Measurements from ENCODE around the gene E2F2.

E2F2 gene

DNA sequence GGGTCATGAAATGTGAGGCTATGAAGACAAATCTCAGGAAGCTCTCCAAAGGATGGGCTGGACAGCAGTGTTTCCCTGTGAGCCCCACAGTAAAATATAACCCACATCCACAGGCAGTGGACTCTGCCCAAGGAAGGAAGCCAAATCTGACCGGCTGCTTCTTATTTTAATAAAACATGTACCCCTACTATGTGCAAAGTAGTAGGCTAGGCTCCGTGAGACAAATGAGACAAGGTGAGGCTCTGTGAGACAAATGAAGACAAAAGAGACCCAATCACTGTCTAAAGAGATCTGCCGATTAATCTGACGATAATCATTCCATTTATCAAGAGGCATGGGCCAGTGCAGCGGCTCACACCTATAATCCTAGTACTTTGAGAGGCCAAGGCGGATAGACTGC is 49.1 kb downstream of the E2F2 start:
- no peak for DNase-seq

DNA sequence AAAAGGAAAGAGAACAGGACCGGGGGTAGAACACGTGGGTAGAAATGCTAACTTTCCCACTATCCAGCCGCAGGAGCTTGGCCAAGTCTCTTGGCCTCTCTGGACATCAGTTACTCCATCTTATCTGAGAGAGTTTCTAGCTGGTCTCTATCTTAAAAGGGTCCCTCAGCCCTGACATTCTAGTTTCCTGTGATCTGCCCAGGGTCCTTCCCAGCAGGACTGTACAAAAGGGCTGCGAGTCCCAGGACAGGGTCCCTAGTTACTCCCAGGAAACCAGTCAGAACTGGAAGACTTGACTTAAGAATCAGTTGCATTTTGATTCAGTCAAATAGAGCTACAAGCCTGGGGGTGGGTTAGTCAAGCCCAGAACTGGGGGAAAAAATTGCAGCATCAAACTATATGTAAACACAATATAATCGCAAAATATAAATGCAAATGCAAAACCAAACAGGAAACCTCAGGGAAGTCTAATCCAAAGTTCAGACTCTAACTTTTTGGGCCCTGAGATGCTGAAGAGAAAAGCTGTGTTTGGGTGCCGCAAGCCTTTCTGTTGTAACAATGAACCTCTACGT is 49.9 kb downstream of the E2F2 start:
- no peak for DNase-seq

DNA sequence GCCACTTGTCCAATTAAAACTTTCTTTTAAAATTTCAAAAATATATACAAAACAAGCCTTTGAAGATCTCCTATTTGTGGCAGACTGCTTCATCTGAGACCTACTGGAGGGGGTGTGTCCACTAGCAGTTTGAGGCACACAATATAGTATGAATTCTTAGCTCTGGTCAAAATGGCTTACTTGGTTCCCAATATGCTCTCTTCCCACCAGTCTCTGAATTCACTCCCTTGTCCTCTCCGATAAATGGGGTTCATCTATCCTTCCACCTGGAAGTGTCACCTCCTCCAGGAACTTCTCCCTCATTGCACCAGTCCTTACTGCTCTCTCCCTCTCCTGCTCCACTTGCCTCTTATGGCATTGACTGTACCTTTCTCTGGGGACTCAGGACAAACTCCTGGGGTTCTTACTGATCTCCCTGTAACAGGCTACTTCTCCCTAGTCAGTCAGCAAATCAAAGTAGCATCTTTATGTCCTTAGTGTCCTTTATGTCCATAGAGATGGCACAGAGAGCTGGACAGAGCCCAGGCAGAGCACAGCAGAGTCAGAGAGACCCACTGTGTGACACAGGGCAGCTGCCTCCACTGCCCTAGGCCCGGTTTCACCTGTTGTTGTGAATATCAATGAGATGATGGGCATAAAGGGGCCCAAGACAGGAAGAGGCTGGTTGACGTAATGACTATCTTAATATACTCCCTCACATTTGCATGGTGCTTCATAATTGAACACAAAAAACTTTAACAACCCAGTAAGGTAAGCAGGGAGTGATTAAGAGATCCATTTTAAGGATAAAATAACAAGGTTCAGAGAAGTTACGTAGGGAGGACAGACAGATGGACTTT is 50.6 kb downstream of the E2F2 start:
- no peak for DNase-seq

DNA sequence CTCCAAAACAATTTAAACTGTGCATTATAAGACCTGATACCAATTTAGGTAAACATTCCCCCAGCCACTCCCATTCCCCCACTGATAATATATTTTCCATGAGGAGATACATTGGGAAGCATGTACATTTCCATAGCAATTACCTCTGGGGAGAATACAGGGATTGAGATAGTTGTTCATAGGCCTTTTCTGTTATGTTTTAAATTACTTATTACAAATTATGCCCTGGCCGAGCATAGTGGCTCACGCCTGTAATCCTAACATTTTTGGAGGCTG is 51.4 kb downstream of the E2F2 start:
- no peak for DNase-seq

DNA sequence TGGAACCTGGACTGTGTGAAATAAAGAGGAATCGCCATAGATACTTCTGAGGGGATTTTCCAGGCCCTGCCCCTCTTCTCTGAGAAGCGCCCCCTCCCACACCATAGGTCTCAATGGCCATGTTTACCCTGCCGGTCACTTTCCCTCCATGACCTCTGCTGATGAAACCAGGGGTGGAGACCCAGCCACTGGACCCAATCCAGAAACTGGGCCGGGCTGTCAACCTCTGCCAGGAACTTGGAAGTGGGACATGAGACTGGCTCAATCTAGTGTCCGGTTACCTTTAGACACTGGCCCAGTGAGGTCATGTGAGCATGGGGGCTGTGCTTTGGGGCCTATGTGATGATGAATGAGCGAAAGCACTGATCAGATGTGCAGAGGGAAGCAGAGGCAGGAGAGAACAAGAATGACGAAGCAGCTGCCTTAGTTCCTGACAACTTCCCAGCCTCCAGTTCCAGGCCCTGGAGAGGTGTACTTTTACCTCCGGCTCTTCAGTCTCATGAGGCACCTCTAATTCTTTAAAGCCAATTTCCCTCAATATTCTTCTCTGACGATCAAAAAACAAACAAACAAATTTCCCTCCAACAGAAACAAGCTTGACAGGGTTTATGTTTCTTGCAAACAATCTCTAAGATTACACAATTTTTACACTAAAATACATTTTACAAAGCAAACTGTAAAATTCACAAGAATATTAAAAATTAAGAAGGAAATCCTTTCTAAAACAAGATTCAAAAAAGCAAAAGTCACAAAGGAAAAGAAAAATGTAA is 52.0 kb downstream of the E2F2 start:
- DNase-seq = no peak

DNA sequence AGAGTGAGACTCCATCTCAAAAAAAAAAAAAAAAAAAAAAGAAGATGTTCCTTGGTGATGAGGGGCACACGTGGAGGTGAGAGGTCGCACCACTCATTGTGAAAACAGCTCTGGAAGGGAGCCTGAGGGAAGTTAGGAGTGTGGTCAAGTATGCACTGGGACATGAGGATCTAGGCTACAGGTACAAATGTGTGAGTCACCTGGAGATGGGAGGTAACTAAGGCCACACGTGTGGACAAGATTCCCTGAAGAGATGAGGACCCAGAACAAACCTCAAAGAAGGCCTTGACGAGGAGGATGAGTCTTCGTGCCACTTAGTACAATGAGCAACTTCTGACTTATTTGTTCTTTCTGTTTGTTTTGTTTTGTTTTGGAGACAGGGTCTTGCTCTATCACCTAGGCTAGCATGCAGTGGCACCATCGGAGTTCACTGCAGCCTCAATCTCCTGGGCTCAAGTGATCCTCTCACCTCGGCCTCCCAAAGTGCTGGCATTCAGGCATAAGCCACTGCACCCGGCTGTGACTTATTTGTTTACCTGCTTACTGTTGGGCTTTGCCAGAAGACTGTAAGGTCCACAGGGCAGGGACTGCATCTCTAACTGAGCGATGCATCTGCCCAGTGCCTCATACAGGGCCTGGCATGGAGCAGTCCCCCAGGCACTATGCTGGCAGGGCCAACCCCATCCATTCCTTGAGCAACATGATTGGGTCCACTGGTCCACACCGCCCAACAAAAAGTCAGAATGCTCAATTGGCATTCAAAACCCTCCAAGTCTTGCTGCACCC is 53.5 kb downstream of the E2F2 start:
- no peak for DNase-seq

DNA sequence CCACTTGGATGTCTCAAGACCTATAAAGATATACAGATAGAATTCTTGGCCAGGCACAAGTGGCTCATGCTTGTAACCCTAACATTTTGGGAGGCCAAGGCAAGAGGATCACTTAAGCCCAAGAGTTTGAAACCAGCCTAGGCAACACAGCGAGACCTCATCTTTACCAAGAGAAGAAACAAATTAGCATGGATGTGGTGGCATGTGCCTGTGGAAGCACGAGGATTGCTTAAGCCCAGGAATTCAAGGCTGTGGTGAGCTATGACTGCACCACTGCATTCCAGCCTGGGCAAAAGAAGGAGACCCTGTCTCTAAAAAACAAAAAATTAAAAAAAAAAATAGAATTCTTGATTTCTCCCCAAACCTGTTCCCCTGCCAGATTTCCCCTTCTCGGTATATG is 55.4 kb downstream of the E2F2 start:
- DNase-seq = no peak

DNA sequence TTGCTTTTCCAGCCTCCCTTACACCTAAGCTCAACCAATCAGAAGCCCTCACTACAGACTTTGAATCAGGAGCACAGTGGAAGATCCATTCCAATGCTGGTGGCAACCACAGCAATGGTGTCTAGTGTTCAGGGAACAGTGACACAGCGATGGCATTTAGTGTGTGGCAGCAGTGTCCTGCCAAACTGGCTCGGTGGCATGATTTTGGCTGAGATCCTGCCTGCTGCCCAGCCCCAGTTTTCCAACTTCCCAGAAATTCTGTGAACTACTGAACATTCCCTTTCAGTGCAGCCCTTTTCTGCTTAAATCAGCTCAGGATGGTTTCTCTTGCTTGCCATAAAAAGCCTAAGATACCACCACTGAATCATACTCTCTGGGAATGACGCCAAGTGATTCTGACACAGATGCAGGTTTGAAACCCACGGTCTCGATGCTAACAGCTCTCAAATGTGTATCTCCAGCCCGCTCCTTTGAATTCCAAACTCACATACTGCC is 55.9 kb downstream of the E2F2 start:
- no peak for DNase-seq

DNA sequence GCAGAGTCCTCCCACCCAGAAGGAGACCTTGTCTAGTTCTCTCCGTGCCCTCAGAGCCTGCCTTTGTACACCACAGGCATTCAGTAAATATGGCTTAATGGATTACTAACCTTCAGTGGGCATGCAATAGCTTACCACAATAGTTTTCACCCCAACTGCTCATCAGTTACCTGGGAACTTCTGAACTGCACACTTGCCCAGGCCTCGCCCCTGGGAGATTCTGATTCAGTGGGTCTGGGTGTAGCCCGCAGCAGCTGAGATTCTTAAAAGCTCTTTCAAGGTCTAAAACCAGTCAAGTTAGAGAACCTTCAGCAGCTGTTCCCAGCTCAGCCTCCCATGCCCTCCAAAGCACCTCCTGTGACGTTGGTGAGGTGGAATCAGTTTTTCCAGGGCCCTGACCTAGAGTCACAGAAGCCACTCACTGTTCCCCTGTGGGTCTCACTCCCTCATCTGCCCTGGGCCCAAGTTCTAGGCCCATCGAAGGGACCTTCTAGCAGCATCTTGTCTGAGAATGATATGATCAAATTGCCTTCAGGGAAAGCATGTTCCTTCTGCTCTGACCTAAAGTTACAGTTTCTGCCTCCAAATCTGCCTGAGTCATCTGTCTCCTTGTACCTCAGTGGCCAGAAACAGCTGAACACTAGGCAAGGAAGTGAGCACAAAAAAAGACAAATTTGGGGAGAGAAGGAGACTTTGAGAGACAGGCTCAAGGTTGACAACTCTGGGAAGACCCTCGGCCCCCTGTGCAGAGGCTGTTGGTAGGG is 57.8 kb downstream of the E2F2 start:
- DNase-seq = no peak

DNA sequence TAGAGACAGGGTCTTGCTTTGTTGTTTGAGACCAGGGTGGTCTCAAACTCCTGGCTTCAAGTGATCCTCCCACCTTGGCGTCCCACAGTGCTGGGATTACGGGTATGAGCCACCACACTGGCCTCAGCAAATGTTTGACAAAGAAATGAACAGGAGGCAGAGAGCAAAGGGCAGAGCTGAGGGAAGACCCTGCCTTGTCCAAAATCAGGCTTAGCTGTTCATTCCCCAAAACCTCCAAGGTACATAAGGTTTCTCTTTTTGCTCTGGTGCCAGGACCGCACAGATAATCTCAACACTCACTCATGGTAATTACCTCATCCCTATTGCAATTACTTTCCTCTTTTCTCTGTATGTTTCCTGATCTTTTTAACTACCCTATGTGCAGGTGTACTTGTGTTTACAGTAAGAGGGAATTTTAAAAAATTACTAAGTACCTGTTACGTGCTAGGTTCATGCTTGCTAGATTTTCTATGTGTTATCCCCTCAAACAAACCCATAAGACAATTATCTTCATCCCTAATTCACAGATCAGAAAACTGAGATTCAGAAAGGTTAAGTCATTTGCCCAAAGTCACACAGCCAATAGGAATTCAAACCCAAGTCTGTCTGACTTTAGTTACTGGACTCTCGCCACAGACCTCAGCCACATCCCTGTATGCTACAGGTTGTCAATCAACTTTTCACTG is 58.5 kb downstream of the E2F2 start:
- no peak for DNase-seq

DNA sequence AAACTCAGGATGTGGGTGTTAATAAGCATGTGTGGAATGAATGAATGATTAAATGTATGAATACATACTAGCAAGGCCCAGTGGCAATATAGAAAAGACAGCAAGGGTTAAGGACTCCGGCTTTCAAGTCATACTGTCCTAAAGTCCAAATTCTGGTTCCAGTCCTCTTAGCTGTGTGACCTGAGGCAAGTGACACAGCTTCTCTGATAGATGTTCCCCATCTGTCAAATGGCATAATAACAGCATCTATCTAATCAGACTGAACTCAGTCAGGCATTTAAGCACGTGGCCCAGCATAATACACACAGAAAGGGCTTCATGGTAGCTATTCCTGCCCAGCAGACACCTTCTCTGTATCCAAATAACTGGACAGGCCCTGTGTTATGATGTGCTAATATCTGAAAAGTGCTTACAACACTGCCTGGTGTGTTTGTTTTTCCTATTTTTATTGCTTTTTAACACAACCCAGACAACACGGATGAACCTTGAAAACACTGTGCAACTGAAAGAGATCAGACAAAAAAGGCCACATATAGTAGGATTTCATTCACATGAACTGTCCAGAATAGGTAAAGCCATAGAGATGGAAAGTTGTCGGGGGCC is 59.5 kb downstream of the E2F2 start:
- DNase-seq = no peak

DNA sequence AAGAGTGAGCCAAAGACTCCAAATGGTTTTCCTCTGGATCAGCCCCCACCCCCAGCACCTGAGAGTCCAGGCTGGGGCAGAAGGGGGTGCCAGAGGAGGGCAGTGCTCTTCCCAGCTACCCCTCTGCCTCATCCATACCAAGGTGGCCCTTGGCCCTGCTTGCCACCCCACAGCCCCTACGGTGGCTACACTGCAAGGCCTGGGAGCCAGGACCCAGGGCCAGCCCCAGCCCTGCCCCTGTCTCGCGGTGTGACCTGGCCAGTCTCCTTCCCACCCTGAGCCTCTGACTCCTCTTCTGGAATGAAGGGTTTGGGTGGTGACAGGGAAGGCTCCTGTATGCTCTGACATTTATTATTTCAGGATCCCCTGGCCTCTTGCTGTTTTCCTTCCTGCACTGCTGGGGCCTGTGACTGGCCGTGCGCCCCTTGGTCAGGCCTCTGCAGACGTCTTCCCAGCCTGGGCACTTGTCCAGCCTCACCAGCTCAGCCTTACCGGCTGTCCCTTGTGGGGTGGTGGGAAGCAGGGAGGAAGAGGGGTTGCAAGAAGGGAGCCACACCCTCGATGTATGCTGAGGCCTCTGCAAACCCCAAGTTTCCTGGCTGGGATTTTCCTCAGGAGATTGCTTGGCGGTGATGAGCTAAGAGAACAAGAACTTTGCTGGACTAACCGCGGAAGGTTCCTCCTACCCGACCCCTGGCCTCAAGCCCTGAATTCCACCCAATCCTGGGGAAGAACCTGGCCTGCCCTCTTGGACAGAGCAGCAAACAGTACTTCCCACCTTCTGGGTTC is 60.6 kb downstream of the E2F2 start:
- DNase-seq = no peak

DNA sequence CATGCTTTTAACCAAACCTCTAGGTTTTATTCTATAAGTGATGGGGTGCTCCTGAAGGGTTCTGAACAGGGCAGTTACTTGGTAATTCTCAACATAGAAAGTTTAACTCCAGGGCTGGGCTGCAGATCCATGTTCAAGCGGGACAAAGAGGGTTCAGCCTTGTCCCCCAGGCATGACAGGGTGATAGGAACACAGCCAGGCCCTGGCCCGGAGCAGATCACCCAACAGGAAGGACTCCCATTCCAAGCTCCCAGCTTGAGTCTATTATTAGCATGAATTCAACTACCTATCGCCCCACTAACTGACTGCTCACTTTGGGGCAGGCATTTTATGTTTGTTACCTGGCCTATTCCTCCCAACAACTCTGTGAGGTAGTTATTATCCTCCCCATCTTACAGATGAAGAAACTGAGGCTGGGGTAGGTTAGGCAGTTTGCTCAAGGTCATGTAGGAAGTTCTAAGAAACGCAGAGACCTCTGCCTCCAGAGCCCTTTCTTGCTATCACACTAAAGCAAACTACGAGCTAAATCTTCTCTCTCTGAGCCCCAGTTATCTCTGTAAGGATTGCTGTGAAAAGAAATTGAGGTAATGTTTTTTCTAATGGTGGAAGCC is 61.6 kb downstream of the E2F2 start:
- no peak for DNase-seq

DNA sequence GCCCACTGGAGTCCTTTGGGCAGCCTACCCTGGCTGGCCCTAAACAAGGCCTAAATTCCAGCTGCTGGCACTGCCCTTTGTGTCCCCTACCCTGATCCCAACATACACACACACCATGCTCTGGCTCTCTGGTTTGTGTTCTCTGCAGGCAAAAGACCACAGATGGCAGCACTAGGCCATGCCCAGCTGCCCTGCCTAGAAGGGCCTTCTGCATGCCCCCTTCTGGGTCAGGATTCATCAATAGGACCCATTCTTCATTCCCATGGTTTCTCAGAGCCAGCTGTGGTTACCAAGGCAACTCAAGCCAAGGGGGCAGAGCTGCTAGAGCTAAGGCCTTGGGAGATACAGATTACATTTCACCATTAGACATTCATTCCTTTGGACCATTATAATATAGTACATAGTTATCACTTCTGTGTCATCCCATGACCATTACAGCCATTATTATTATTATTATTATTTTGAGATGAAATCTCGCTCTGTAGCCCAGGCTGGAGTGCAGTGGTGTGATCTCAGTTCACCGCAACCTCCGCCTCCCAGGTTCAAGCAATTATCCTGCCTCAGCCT is 64.5 kb downstream of the E2F2 start:
- no peak for DNase-seq

DNA sequence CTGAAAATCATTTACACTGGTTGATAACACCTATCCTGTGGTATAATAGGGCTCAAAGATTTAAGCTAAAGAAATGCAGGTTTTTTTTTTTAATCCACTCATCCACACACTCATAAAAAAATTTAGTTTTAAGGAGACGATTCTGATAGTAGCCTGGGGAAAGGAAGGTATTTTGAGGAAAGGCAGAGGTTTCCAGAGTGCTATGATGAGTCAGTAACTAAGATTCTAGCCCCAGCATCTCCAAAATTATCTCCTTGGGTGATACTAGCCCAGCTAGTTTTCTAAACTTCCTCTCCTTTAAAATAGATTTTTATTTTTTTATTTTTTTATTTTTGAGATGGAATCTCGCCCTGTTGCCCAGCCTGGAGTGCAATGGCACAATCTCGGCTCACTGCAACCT is 67.7 kb downstream of the E2F2 start:
- DNase-seq = no peak

DNA sequence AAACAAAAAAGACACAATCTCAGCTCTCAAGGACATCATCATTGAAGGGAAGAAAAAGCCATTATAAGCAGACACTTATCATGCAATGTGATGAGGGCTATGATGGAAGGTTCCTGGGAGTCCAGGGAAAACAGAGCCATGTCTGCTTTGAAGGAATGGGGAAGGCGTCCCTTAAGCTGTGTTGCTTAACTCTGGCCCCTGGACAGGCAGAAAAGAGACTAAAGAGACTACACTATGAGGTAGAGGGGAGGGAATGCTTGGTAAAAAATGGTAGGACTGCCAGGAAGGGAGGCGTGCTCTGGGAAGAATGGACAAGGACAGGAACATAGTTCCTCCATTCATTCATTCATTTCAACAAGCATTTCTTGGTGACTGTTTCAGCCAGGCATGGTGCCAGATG is 68.3 kb downstream of the E2F2 start:
- DNase-seq = no peak

DNA sequence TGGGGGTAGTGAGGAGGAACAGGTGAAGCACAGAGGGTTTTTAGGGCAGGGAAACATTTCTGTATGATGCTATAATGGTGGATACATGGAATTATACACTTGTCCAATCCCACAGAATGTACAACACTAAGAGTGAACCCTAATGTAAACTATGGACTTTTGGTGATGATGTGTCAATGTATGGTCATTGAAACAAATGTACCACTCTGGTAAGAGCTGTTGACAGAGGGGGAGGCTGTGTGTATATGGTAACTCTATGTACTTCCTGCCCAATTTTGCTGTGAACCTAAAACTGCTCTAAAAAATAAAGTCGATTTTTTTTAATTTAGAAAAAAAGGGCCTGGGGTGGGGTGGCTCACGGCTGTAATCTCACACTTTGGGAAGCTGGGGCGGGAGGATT is 70.0 kb downstream of the E2F2 start:
- DNase-seq = no peak

DNA sequence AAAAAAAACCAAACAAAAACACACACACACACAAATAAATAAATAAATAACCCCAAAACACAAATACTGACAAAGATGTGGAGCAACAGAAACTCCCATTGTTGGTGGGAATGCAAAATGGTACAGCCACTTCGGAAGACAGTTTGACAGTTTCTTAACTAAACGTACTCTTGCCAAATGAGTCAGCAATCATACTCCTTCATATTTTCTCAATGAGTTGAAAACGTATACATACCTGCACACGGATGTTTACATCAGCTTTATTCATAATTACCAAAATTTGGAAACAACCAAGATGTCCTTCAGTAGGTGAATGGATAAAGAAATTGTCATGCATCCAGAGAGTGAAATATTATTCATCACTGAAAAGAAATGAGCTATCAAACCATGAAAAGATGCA is 70.5 kb downstream of the E2F2 start:
- no peak for DNase-seq

DNA sequence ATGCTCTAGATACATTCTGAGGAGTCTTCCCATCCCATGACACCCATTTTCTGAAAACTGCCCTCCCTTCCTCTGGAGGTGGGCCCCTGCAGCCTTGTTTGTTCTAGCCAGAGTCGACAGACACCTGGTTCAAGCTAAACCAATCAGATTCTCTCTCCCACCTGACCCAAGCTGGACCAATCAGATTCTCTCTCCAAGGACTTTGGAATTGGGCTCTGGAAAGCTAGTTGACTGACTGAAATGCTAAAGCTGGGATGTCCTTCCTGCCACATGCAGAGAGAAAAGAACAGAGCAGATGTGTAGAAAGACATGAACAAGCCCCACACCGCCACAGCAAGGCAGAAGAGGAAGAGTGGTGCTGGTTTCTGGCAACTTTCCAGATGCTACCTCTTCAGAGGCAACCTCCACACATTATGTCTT is 71.7 kb downstream of the E2F2 start:
- DNase-seq = no peak
